ENCODE measurements around the gene ST7.

ST7 gene

DNA sequence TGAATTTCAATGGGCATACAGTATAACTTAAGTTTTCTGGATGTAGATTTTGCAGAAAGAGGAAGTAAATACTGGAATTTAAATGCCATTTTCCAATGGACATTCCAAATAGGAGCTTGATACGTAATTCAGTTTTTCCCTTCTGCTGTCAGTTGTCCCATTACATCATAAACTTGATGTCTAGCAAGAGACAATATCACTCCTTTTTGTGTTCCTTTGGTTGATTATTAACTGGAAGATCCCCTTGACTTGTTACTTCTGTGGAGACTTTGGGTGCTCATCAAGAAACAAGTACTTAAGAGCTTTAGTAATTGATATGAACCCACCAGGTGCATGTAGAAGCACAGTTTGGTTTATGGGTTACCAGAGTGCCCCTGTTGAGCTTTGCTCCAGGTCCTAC, 116.1 kb downstream of the ST7 start:
- Histone ChIP-seq H3K9me3 (ENCODE audit: insufficient read depth, low read depth, low read length) (no peaks in the 10 kb centered on the region), H3K27ac (ENCODE audit: low read depth, low read length) (no peak overlapping the region), H3K36me3 (ENCODE audit: insufficient read depth, low read length) (no peaks in the 10 kb centered on the region), H3K4me3 (ENCODE audit: low read length) (no peak overlapping the region), H3K27me3 (ENCODE audit: insufficient read depth, low read length) (no peaks in the 10 kb centered on the region), H3K4me1 (ENCODE audit: insufficient read depth, low read length) (peaks cover 13% of the 10 kb centered on the region), H3K9ac (ENCODE audit: low read depth, low read length) (no peak overlapping the region)
- 100% methylated on average over 1 of the region's 1 CpG for WGBS

DNA sequence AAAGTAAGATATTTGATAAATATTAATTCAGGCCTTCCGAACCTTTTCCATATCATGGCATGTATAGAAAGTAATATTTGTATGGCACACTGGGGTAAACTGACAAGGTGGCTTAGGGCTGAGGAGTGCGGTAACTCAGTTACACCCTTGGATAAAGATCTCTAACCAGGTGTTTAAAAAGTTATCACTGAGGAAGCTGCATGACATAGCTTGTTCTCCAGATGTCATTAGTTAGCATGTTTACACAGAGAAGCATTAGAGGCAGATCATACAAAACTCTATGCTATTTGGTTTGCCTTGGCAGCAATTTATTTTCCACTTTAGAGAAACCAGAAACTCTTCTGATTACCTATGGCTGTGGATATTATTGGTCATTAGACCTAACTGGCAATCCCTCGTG, 118.2 kb downstream of the ST7 start:
- Histone ChIP-seq H3K36me3 (ENCODE audit: insufficient read depth, low read length) (no peaks in the 10 kb centered on the region), H3K27me3 (ENCODE audit: insufficient read depth, low read length) (no peaks in the 10 kb centered on the region), H3K4me3 (ENCODE audit: low read length) (no peak overlapping the region), H3K9ac (ENCODE audit: low read depth, low read length) (no peak overlapping the region), H3K4me1 (ENCODE audit: insufficient read depth, low read length) (peaks cover 11% of the 10 kb centered on the region), H3K27ac (ENCODE audit: low read depth, low read length) (no peak overlapping the region), H3K9me3 (ENCODE audit: insufficient read depth, low read depth, low read length) (no peaks in the 10 kb centered on the region)
- WGBS, result 93% methylated on average over 1 of the region's 3 CpGs

DNA sequence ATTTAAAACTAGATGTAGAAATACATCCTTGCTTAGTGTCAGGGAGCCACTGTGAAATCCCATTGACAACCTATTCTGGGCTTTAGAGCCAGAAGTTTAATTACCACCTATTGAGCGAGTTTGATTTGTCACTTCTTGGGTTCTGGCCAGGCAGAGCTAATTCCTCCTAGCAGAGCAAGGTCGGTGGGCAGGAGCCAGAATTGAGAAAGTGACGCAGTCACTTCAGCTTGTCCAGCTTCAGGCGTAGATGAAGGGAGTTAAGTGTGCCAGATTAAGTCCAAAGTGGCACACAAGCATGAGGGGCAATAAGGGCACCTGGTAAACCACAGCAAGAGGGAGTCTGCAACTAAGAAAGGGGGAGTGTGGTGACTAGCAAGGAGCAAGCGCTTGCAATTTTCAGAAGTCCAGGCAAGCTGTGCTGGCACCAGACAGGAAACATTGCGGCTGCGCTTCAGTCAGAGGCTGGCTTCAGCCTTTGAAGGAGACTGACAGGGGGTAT, 119.4 kb downstream of the ST7 start:
- WGBS, result 89% methylated on average over 7 of the region's 7 CpGs
- Histone ChIP-seq H3K9ac (ENCODE audit: low read depth, low read length) (no peak overlapping the region), H3K36me3 (ENCODE audit: insufficient read depth, low read length) (no peaks in the 10 kb centered on the region), H3K9me3 (ENCODE audit: insufficient read depth, low read depth, low read length) (no peaks in the 10 kb centered on the region), H3K27ac (ENCODE audit: low read depth, low read length) (no peak overlapping the region), H3K4me3 (ENCODE audit: low read length) (no peak overlapping the region), H3K27me3 (ENCODE audit: insufficient read depth, low read length) (no peaks in the 10 kb centered on the region), H3K4me1 (ENCODE audit: insufficient read depth, low read length) (peaks cover 11% of the 10 kb centered on the region)

DNA sequence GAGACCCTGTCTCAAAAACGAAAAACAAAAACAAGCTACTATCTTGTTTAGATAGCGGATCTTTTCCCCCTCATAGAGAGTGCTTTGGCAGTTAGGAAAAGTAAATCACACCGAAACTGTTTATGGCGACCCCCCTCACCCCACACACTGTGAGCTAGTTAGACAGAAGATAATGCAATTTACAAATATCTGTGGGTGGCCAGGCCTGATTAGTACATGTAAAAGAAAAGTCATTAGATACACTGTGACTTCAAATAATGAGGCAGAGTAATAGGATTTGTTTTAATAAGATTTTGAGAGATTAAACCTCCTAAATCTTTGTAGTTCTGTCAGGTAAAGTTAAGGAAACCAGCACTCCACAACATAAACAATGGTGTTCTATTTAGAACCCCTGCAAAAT, 121.1 kb downstream of the ST7 start:
- Histone ChIP-seq H3K36me3 (ENCODE audit: insufficient read depth, low read length) (no peaks in the 10 kb centered on the region), H3K27me3 (ENCODE audit: insufficient read depth, low read length) (no peaks in the 10 kb centered on the region), H3K9ac (ENCODE audit: low read depth, low read length) (no peak overlapping the region), H3K27ac (ENCODE audit: low read depth, low read length) (no peak overlapping the region), H3K4me1 (ENCODE audit: insufficient read depth, low read length) (peaks cover 3% of the 10 kb centered on the region; the same call in 1 of the 2 replicates), H3K4me3 (ENCODE audit: low read length) (no peak overlapping the region), H3K9me3 (ENCODE audit: insufficient read depth, low read depth, low read length) (no peaks in the 10 kb centered on the region)
- 100% methylated on average over 2 of the region's 4 CpGs for WGBS

DNA sequence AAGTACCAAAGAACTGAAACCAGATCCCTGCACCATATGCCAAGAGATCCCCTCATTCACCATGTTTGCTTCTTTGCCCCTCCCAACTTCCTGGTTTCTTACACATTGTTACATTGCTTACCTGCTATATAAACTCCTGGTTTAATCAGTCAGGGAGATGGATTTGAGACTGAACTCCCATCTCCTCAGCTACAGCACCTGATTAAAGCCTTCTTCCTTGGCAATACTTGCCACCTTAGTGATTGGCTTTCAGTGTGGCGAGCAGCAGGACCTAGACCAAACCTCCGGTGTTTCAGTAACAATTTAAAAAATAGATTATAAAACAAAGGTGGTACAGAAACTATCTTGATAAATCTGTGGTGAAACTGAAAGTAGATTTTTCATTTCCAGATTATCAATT, 122.6 kb downstream of the ST7 start:
- H3K9me3 ChIP-seq (ENCODE audit: insufficient read depth, low read depth, low read length), result no peaks in the 10 kb centered on the region
- H3K4me3 ChIP-seq (ENCODE audit: low read length), result no peak overlapping the region
- no peaks in the 10 kb centered on the region for H3K27me3 ChIP-seq (ENCODE audit: insufficient read depth, low read length)
- H3K9ac ChIP-seq (ENCODE audit: low read depth, low read length), result no peak overlapping the region
- no peaks in the 10 kb centered on the region for H3K36me3 ChIP-seq (ENCODE audit: insufficient read depth, low read length)
- H3K4me1 ChIP-seq (ENCODE audit: insufficient read depth, low read length), result peaks cover 3% of the 10 kb centered on the region; the same call in 1 of the 2 replicates
- no peak overlapping the region for H3K27ac ChIP-seq (ENCODE audit: low read depth, low read length)
- WGBS, result 100% methylated on average over 1 of the region's 2 CpGs

DNA sequence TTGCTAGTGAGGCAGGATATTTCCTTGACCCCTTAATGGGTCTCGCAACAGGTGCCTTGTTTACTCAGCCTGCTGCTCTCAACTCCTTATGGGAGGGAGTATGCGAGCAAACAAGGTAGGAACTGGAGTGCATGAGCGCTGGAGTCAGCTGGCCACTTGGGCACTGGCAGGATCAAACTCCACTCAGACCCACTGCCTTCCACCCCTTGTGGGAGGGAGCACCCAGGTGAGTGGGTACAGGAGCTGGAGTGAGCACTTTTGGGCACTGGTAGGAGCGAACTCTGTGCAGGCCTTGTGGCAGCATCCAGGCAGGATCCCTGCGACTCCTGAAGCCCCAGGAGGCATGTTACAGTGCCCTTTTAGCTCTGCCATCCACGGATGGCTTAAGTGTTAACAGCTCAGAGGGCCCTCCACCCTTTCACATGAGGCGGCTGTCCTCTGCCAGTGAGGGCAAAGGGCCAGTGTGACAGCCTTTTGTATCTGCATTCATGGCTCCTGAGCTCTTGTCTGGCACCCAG, 123.2 kb downstream of the ST7 start:
- H3K9ac ChIP-seq (ENCODE audit: low read depth, low read length), result no peak overlapping the region
- H3K36me3 ChIP-seq (ENCODE audit: insufficient read depth, low read length), result no peaks in the 10 kb centered on the region
- no peak overlapping the region for H3K27ac ChIP-seq (ENCODE audit: low read depth, low read length)
- no peaks in the 10 kb centered on the region for H3K27me3 ChIP-seq (ENCODE audit: insufficient read depth, low read length)
- no peak overlapping the region for H3K4me3 ChIP-seq (ENCODE audit: low read length)
- 90% methylated on average over 7 of the region's 7 CpGs for WGBS
- H3K4me1 ChIP-seq (ENCODE audit: insufficient read depth, low read length), result peaks cover 3% of the 10 kb centered on the region; the same call in 1 of the 2 replicates
- H3K9me3 ChIP-seq (ENCODE audit: insufficient read depth, low read depth, low read length), result no peaks in the 10 kb centered on the region

DNA sequence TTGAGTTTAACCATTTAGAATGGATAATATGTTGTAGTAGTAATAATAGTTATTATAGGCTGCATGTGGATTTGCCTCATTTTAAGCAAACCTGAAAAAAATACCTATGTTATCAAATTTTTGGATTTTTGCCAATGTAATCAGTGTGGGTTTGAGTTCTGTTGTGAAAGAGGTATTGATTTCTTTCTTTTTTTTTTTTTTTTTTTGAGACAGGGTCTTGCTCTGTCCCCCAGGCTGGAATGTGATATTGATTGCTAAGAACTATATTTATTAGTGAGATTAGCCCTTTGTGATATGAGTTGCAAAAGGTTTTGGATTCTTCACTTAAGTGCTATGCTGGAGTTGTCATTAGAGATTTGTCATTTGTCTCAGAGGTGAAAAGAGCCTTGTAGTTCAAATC, 124.4 kb downstream of the ST7 start:
- no peaks in the 10 kb centered on the region for H3K27me3 ChIP-seq (ENCODE audit: insufficient read depth, low read length)
- no peaks in the 10 kb centered on the region for H3K36me3 ChIP-seq (ENCODE audit: insufficient read depth, low read length)
- no peak overlapping the region for H3K4me3 ChIP-seq (ENCODE audit: low read length)
- H3K9me3 ChIP-seq (ENCODE audit: insufficient read depth, low read depth, low read length), result no peaks in the 10 kb centered on the region
- no peak overlapping the region for H3K27ac ChIP-seq (ENCODE audit: low read depth, low read length)
- no peak overlapping the region for H3K9ac ChIP-seq (ENCODE audit: low read depth, low read length)
- no peaks in the 10 kb centered on the region for H3K4me1 ChIP-seq (ENCODE audit: insufficient read depth, low read length)

DNA sequence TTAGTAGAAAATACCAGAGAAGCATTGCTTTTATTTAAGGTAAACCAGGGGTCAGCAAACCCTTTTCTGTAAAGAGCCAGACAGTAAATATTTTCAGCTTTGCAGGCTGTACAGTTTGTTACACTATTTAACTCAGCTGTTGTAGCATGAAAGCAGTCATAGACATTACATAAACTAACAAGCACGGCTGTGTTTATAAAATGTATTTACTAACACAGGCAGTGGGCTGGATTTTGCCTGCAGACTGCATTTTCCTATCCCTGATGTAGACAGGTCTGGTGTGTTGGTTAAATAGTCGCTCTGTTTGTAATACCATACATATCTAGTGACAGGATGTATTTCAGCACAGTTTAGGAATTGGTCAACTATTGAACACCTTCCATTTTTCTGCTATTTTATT, 129.3 kb downstream of the ST7 start:
- H3K4me3 ChIP-seq (ENCODE audit: low read length), result no peak overlapping the region
- no peaks in the 10 kb centered on the region for H3K9me3 ChIP-seq (ENCODE audit: insufficient read depth, low read depth, low read length)
- H3K27me3 ChIP-seq (ENCODE audit: insufficient read depth, low read length), result no peaks in the 10 kb centered on the region
- H3K4me1 ChIP-seq (ENCODE audit: insufficient read depth, low read length), result no peaks in the 10 kb centered on the region
- no peak overlapping the region for H3K9ac ChIP-seq (ENCODE audit: low read depth, low read length)
- H3K27ac ChIP-seq (ENCODE audit: low read depth, low read length), result no peak overlapping the region
- WGBS, result no CpG with 5 or more reads among the region's 2 CpGs
- no peaks in the 10 kb centered on the region for H3K36me3 ChIP-seq (ENCODE audit: insufficient read depth, low read length)

DNA sequence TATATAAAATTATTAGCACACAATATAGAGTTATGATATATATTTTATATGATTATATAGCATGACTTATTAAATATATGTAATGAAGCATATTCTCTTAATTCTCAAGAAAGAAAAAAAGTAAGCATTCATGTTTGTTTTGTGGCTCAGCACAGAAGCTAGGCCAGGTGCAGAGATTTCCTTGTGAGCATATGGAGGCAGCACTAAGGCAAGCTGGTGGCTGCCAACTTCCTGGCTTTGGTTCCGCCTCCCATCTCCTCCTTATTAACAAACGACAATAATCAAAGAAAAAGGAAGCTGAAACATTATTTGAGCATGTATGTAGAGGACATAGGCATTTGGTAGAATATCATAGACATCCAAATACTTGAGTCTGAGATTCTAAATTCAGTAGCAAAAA, 130.3 kb downstream of the ST7 start:
- 100% methylated on average over 1 of the region's 2 CpGs for WGBS
- Histone ChIP-seq H3K27me3 (ENCODE audit: insufficient read depth, low read length) (no peaks in the 10 kb centered on the region), H3K4me3 (ENCODE audit: low read length) (no peak overlapping the region), H3K27ac (ENCODE audit: low read depth, low read length) (no peak overlapping the region), H3K36me3 (ENCODE audit: insufficient read depth, low read length) (no peaks in the 10 kb centered on the region), H3K9ac (ENCODE audit: low read depth, low read length) (no peak overlapping the region), H3K4me1 (ENCODE audit: insufficient read depth, low read length) (no peaks in the 10 kb centered on the region), H3K9me3 (ENCODE audit: insufficient read depth, low read depth, low read length) (no peaks in the 10 kb centered on the region)

DNA sequence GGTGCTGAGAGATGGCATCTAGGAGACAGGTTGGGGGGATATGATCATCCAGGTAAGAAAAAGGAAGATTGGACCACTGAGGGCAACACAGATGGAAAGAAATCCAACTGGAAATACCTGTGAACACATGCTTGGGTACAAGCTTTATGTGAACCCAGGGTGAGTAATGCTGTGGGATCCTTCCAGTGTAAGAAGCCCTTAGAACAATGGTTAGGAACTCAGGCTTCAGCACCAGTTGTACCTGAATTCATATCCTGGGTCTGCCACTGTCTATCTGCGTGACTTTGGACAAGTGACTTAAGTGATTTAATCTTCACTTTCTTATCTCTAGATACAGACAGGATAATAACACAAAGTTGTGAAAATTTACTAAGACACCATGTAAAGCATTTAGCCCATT, 131.0 kb downstream of the ST7 start:
- Histone ChIP-seq H3K9ac (ENCODE audit: low read depth, low read length) (no peak overlapping the region), H3K4me3 (ENCODE audit: low read length) (no peak overlapping the region), H3K36me3 (ENCODE audit: insufficient read depth, low read length) (no peaks in the 10 kb centered on the region), H3K4me1 (ENCODE audit: insufficient read depth, low read length) (no peaks in the 10 kb centered on the region), H3K27me3 (ENCODE audit: insufficient read depth, low read length) (no peaks in the 10 kb centered on the region), H3K9me3 (ENCODE audit: insufficient read depth, low read depth, low read length) (no peaks in the 10 kb centered on the region), H3K27ac (ENCODE audit: low read depth, low read length) (no peak overlapping the region)
- 100% methylated on average over 1 of the region's 1 CpG for WGBS

DNA sequence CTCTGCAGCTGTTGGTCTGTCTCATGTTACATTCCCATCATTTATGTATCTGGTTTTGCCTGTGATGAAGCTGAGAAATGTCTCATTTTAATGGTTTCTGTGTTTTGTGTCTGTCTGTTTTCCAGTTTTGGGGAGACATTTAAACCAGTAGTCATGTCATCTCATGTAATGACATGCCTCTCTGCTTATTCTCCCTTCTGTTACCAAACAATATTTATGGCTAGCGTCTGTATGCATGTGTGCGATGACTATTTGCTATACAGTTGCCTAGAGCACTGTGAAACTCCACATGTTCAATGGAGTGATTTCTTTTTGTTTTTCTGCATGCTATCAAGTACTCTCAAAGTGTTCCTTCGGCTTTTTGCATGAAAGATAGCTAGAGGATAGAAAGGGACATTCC, 132.0 kb downstream of the ST7 start:
- WGBS, result 96% methylated on average over 3 of the region's 3 CpGs
- no peaks in the 10 kb centered on the region for H3K9me3 ChIP-seq (ENCODE audit: insufficient read depth, low read depth, low read length)
- H3K27ac ChIP-seq (ENCODE audit: low read depth, low read length), result no peak overlapping the region
- H3K4me1 ChIP-seq (ENCODE audit: insufficient read depth, low read length), result no peaks in the 10 kb centered on the region
- no peak overlapping the region for H3K9ac ChIP-seq (ENCODE audit: low read depth, low read length)
- H3K36me3 ChIP-seq (ENCODE audit: insufficient read depth, low read length), result no peaks in the 10 kb centered on the region
- no peaks in the 10 kb centered on the region for H3K27me3 ChIP-seq (ENCODE audit: insufficient read depth, low read length)
- H3K4me3 ChIP-seq (ENCODE audit: low read length), result no peak overlapping the region

DNA sequence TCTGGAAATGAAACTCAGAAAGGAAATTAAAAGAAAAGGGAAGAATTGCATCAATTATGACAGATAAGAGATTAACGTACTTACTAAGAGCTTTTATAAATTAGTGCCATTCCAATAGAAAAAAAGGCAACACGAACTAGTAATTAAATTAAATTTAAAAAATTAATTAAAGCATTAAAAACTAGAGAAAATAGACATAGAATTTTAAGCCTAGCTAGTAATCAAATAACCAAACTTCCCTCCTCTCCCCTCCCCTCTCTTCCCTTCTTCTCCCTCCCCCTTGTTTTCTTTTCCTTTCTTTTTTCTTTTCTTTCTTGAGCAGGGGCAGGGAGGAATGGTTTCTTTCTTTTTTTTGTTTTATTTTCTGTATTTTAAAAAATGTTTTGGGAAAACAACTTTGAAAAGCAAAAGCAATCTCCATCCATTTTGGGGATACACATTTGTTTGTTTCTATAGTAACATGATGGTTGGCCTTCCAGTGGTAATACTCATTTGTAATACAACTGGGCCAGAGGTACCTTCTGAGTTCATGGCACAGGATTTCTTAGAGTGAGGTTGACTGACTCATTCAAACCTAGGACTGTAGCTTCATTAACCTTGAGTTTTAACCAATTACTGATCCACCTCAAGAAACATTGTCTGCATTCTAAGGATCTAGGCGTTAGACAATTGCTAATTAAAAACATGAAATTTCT, 132.6 kb downstream of the ST7 start:
- Histone ChIP-seq H3K4me3 (ENCODE audit: low read length) (no peak overlapping the region), H3K27me3 (ENCODE audit: insufficient read depth, low read length) (no peaks in the 10 kb centered on the region), H3K4me1 (ENCODE audit: insufficient read depth, low read length) (no peaks in the 10 kb centered on the region), H3K36me3 (ENCODE audit: insufficient read depth, low read length) (no peaks in the 10 kb centered on the region), H3K9me3 (ENCODE audit: insufficient read depth, low read depth, low read length) (no peaks in the 10 kb centered on the region), H3K27ac (ENCODE audit: low read depth, low read length) (no peak overlapping the region), H3K9ac (ENCODE audit: low read depth, low read length) (no peak overlapping the region)
- WGBS, result 100% methylated on average over 1 of the region's 3 CpGs
